ENCODE results near the gene IFNL1. TPM values are rescaled to one million over a fixed set of nuclear protein-coding genes. Genes with fewer than 3 reads are reported as not detected.

The IFNL1 gene
- total RNA-seq, 6 donors from 2014 or later, result not detected

DNA sequence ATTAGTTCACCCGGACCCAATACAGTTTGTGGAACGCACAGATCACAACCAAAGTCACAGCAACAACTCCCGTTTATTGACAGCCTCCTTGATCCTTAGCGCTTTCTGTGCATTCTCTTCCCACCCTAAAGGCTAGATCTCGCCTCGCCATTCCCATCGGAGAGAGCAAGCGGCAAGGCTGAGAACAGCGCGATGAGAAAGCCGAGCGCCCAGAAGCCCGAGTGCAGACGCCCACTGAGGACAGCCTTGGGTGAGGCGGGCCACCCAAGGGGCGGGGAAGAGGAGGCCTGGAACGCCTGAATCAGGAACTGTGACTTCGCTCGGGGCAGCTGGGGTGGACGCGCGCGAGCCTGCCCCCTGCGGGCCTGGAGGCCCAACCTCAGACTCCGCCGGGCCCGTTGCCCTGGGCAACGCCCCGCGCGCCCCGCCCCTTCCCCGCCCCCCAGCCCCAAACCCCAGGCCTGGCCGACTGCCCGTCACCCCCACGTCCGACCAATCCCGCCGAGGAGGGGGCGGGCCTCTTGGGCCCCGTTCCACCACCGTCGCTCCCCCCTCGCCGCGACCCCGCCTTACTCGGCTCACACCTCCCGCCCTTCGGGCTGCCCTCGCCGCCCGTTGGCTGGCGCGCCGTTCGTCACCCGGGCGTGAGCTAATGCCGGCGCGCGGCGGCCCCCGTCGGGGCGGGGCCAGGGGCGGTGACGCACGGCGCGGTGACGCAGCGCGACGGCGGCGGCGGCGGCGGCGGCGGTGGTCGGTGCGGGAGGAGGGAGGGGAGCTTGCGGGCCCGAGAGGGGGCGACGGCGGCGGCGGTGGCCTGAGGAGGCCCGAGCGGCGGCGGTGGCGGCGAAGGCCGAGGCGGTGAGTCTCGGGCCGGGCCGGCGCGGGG is 45.8 kb downstream of the IFNL1 start, which contains the start of gene SAMD4B:
SAMD4B (plus strand) TSS at position 703 of the 886 bp plus-strand sequence. CDS start 14,473 bp downstream, outside the sequence.
- TF ChIP-seq EP300 (IDR thresholded peaks at IDR 0.05), result peak in 1 of 4 donors; percentile 54
- TF ChIP-seq POLR2AphosphoS5 (IDR thresholded peaks at IDR 0.05), result peak; percentile 98
- TF ChIP-seq, protein P1, sequence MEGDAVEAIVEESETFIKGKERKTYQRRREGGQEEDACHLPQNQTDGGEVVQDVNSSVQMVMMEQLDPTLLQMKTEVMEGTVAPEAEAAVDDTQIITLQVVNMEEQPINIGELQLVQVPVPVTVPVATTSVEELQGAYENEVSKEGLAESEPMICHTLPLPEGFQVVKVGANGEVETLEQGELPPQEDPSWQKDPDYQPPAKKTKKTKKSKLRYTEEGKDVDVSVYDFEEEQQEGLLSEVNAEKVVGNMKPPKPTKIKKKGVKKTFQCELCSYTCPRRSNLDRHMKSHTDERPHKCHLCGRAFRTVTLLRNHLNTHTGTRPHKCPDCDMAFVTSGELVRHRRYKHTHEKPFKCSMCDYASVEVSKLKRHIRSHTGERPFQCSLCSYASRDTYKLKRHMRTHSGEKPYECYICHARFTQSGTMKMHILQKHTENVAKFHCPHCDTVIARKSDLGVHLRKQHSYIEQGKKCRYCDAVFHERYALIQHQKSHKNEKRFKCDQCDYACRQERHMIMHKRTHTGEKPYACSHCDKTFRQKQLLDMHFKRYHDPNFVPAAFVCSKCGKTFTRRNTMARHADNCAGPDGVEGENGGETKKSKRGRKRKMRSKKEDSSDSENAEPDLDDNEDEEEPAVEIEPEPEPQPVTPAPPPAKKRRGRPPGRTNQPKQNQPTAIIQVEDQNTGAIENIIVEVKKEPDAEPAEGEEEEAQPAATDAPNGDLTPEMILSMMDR (IDR thresholded peaks at IDR 0.05), result peak; percentile 85 to 97 (median 94)
- TF ChIP-seq POLR2A (IDR thresholded peaks at IDR 0.05), result peak; percentile 86 to 96 (median 92)
- peak; percentile 99 to 100 for DNase-seq
- H3K27me3 ChIP-seq, result no peaks in the 10 kb centered on the region
- peak within 1 kb of the TSS; percentile 71 to 96 (median 83) for H3K4me3 ChIP-seq
- H3K27ac ChIP-seq, result peak within 1 kb of the TSS; percentile 85 to 94 (median 88)
- no peaks in the 10 kb centered on the region for H3K9me3 ChIP-seq
- ATAC-seq (ENCODE audit: low FRiP score in 2 of 2), result peak; percentile 97 to 98
- WGBS, 2 donors, result 0% methylated on average over 13 to 17 of the region's 105 CpGs
- H3K4me1 ChIP-seq, result peaks cover 26 to 54% (median 34%) of the 10 kb centered on the region in 4 donors
- H3K36me3 ChIP-seq, result peaks cover 0 to 2% (median 0%) of the 10 kb centered on the region in 4 donors

DNA sequence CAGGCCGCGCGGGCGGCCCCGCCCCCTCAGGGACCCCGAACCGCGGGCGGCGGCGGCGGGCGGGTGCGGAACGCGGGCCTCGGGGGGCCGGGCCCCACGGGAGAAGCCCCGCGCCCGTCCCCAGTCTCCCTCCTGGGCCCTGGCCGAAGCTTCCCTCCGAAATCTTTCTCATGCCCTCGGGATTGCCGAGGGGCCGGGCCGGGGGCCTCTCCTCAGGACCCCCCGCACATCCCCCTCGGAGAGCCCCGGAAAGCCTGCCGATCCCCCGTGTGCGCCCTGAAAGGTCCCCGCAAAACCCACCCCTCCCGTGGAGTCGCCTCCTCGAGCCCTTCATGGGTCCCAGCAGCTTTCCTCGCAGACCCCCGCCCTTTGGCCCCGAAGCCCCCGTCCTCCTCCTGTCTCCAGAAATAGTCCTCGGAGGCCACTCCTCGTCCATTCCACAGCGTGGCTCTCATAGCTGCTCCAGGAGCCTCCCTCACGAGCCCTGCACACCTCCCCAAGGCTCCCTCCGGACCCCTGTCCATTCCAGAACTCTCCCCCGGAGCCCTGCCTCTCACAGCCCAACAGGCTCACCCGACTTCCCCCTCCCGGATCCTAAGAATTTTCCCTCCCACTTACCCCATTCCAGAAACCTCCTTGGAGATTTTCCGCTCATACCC is 46.6 kb downstream of the IFNL1 start:
- DNase-seq (no peak), ATAC-seq (ENCODE audit: low FRiP score in 2 of 2) (no peak)
- Histone ChIP-seq H3K27ac (peak overlapping the region; percentile 84 to 91 (median 88)), H3K36me3 (peaks cover 0 to 2% (median 0%) of the 10 kb centered on the region in 4 donors), H3K27me3 (no peaks in the 10 kb centered on the region), H3K4me1 (peaks cover 28 to 50% (median 35%) of the 10 kb centered on the region in 4 donors), H3K4me3 (peak overlapping the region; percentile 71 to 96 (median 83)), H3K9me3 (no peaks in the 10 kb centered on the region)
- WGBS, 2 donors, result 4 to 5% methylated on average over 9 to 19 of the region's 51 CpGs
- TF ChIP-seq, protein P1 (IDR thresholded peaks at IDR 0.05), result no peak

DNA sequence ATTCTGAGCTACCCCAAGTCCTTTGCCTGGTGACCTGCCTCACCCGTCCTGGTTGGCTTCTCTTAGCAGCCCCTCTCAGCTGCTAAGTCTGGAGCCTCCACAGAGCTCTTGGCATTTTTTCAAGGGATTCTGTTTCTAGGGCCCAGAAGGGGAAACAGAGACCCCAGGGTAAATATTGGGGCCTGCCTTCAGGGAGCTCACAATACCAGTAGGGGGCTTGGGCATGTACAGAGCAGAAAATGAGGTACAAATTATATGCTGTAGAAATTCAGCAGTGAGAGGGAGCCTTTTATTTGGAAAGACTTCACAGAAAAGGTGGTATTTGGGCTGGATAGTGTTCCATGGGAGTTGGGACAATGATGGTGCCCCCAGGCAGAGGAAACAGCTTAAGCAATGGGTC is 49.7 kb downstream of the IFNL1 start:
- ATAC-seq (ENCODE audit: low FRiP score in 2 of 2) (no peak), DNase-seq (no peak)
- TF ChIP-seq POLR2A (IDR thresholded peaks at IDR 0.05) (no peak), EP300 (IDR thresholded peaks at IDR 0.05) (no peak), POLR2AphosphoS5 (IDR thresholded peaks at IDR 0.05) (no peak)
- TF ChIP-seq, protein P1 (IDR thresholded peaks at IDR 0.05), result no peak
- WGBS, 2 donors, result 74 to 87% methylated on average over 1 of the region's 1 CpG
- Histone ChIP-seq H3K27me3 (no peaks in the 10 kb centered on the region), H3K27ac (no peak overlapping the region), H3K4me1 (peaks cover 24 to 39% (median 30%) of the 10 kb centered on the region in 4 donors), H3K4me3 (no peak overlapping the region), H3K9me3 (no peaks in the 10 kb centered on the region), H3K36me3 (peaks cover 0 to 26% (median 6%) of the 10 kb centered on the region in 4 donors)

DNA sequence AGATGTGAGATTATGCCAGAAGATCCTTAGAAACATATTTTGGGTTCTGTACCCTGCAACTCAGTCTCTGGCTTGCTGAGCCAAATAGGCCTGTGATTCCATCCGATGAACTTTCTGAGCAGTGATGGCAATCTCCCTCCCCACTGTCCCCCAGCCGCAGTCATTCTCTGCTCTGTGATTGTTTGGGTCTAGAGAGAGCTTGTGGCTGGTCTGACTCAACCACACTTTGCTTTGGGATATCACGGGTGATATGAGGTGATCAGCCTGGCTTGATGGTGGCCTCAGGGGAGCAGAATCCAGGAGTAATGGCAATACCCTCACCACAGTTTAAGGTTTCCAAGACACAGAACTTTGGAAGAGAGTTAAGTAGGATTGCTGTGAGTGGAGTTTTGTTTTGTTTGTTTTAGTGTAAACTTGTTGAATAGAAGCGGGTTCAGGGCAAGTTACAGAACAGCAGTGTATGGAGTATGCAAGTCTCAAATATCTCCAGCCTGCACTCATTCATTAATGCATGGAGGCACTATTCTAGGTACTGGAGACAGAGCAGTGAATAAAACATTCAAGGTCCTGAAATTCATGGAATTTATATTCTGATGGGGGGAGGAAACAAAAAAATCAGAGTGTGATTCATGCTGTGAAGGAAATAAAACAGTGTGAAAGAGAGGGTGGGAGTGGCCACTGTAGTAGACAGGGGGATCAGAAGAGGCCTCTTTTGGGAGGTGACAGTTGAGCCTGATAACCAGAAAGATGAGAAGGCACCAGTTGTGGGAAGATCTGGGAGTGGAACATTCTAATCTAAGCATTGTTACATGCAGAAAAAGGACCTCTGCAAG is 51.3 kb downstream of the IFNL1 start:
- Histone ChIP-seq H3K9me3 (no peaks in the 10 kb centered on the region), H3K27ac (peak overlapping the region in 1 of 4 donors; percentile 28), H3K36me3 (peaks cover 0 to 37% (median 6%) of the 10 kb centered on the region in 4 donors), H3K4me3 (no peak overlapping the region), H3K27me3 (no peaks in the 10 kb centered on the region), H3K4me1 (peaks cover 20 to 35% (median 30%) of the 10 kb centered on the region in 4 donors)
- WGBS, 2 donors, result 87 to 89% methylated on average over 4 of the region's 4 CpGs
- DNase-seq (no peak), ATAC-seq (ENCODE audit: low FRiP score in 2 of 2) (no peak)
- TF ChIP-seq POLR2AphosphoS5 (IDR thresholded peaks at IDR 0.05) (no peak), POLR2A (IDR thresholded peaks at IDR 0.05) (no peak), EP300 (IDR thresholded peaks at IDR 0.05) (no peak)
- TF ChIP-seq, protein P1 (IDR thresholded peaks at IDR 0.05), result no peak

Small RNA genes lying within 50 kb of the gene (small RNA-seq; reads per million reads assigned to genes)
- gene AC011445.2, result 0.12 to 1.1 (median 0.18) reads per million in 4 donors

Other genes starting within 250 kb of the IFNL1 start
- not detected for gene ACP7, start 212.0 kb upstream of the IFNL1 start, total RNA-seq
- gene PAK4, start 170.6 kb upstream of the IFNL1 start, total RNA-seq, result 10 to 100 TPM; 23.4 to 88.2 (median 54.4) TPM
- gene NCCRP1, start 99.4 kb upstream of the IFNL1 start, total RNA-seq, result under 1 TPM in 1 of 6 donors, not detected in 5; 0.47 TPM
- gene SYCN, start 92.1 kb upstream of the IFNL1 start, total RNA-seq, result 1 to 10 TPM in 1 of 6 donors, under 1 TPM in 1, not detected in 4; 0.83 to 1.3 TPM
- gene IFNL3, start 51.4 kb upstream of the IFNL1 start, total RNA-seq, result not detected
- gene IFNL4, start 47.6 kb upstream of the IFNL1 start, total RNA-seq, result not detected
- gene IFNL2, start 28.0 kb upstream of the IFNL1 start, total RNA-seq, result not detected
- 1 to 10 TPM in 5 of 6 donors, under 1 TPM in 1; 0.69 to 5.0 (median 1.8) TPM for gene LRFN1, start 24.5 kb downstream of the IFNL1 start, total RNA-seq
- 100 to 1,000 TPM in 2 of 6 donors, 10 to 100 TPM in 4; 23.0 to 163 (median 75.3) TPM for gene GMFG, start 39.6 kb downstream of the IFNL1 start, total RNA-seq
- gene SAMD4B, start 46.0 kb downstream of the IFNL1 start, total RNA-seq, result 100 to 1,000 TPM in 2 of 6 donors, 10 to 100 TPM in 4; 57.7 to 125 (median 79.3) TPM
- 10 to 100 TPM; 28.6 to 48.0 (median 35.4) TPM for gene PAF1, start 94.7 kb downstream of the IFNL1 start, total RNA-seq
- 10 to 100 TPM; 18.9 to 51.1 (median 33.7) TPM for gene MED29, start 95.0 kb downstream of the IFNL1 start, total RNA-seq
- gene ZFP36, start 110.4 kb downstream of the IFNL1 start, total RNA-seq, result 100 to 1,000 TPM; 195 to 525 (median 238) TPM
- 10 to 100 TPM; 15.8 to 48.1 (median 29.0) TPM for gene PLEKHG2, start 116.3 kb downstream of the IFNL1 start, total RNA-seq
- gene RPS16, start 139.5 kb downstream of the IFNL1 start, total RNA-seq, result 1,000 to 10,000 TPM in 4 of 6 donors, 100 to 1,000 TPM in 2; 634 to 2,303 (median 1,625) TPM
- 100 to 1,000 TPM in 4 of 6 donors, 10 to 100 TPM in 2; 94.9 to 183 (median 111) TPM for gene SUPT5H, start 149.2 kb downstream of the IFNL1 start, total RNA-seq
- 10 to 100 TPM; 47.8 to 80.9 (median 54.4) TPM for gene TIMM50, start 184.4 kb downstream of the IFNL1 start, total RNA-seq
- gene DLL3, start 202.5 kb downstream of the IFNL1 start, total RNA-seq, result not detected
- gene SELENOV, start 218.7 kb downstream of the IFNL1 start, total RNA-seq, result not detected
- gene EID2B, start 236.4 kb downstream of the IFNL1 start, total RNA-seq, result 1 to 10 TPM; 1.2 to 6.3 (median 2.4) TPM
- gene EID2, start 243.8 kb downstream of the IFNL1 start, total RNA-seq, result 10 to 100 TPM in 5 of 6 donors, 1 to 10 TPM in 1; 9.4 to 24.2 (median 16.2) TPM